ENCODE measurements around the gene EPHA3. TPM values are rescaled to one million over a fixed set of nuclear protein-coding genes. Genes with fewer than 3 reads are reported as not detected.

EPHA3 gene
- total and polyA plus RNA-seq, 2 of the 4 experiments (the other 2 are of a cell fraction): 0.10 to 0.18 TPM

DNA sequence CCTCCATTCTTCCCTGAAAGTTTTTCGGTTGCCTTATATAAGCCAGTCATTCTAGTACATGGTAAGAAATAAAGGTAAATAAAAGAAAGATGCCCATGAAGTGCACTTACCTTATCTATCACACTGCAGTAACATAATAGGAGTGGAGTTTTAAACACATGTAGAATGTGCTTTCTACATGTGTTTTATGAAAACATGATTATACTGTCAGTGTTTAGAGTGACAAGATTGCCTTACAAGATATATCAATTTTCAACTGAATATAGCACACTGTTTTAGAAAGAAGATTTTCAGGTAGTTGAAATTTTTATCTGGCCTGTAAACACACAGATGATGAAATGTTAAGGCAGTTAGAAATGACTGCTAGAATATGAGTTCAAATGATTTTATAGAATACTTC lies 219.6 kb downstream of the EPHA3 start:
- H2BK120ac ChIP-seq (ENCODE audit: low read depth, low read length): no peak overlapping the region
- no peak overlapping the region for H3K4ac ChIP-seq (ENCODE audit: low read depth, low read length)
- no peak overlapping the region for H3K14ac ChIP-seq (replicated peaks; ENCODE audit: low read depth, low read length)
- no peak overlapping the region for H3K4me2 ChIP-seq (ENCODE audit: low read depth, low read length)
- H3K27ac ChIP-seq (ENCODE audit: insufficient read depth, low read length): no peak overlapping the region
- no peak overlapping the region for H4K8ac ChIP-seq (ENCODE audit: low read depth in 2 of 2, low read length in 2 of 2)
- no peak overlapping the region for H2BK5ac ChIP-seq (ENCODE audit: low read depth, low read length, poor library complexity, severe bottlenecking)
- in situ Hi-C loops (cut with MboI; ENCODE audit: low sequenced_read_pairs): no loop called here
- no peaks in the 10 kb centered on the region for H3K9me1 ChIP-seq (ENCODE audit: insufficient read depth, low read length)
- H3K9me3 ChIP-seq (ENCODE audit: control insufficient read depth, insufficient read depth, low read length): no peaks in the 10 kb centered on the region
- H3K4me3 ChIP-seq (ENCODE audit: insufficient read depth, low read depth, low read length): no peak overlapping the region
- H3K9ac ChIP-seq (ENCODE audit: low read depth, low read length): no peak overlapping the region
- intact Hi-C loops (cut with micrococcal nuclease): no loop called here
- H3K23ac ChIP-seq (ENCODE audit: low read depth, low read length): no peak overlapping the region
- no peak overlapping the region for H4K5ac ChIP-seq (ENCODE audit: low read depth, low read length)
- no peaks in the 10 kb centered on the region for H4K20me1 ChIP-seq (ENCODE audit: insufficient read depth, low read length)
- POLR2A ChIA-PET (ENCODE audit: unreplicated experiment): no interaction called here
- no peaks in the 10 kb centered on the region for H3K27me3 ChIP-seq (ENCODE audit: control insufficient read depth, insufficient read depth, low read length)
- TF ChIP-seq MXI1 (IDR thresholded peaks at IDR 0.05; ENCODE audit: borderline replicate concordance, low read depth, low read length): no peak
- TF ChIP-seq RCOR1 (IDR thresholded peaks at IDR 0.05; ENCODE audit: insufficient replicate concordance, low read length): no peak
- TF ChIP-seq MAFK (IDR thresholded peaks at IDR 0.05; ENCODE audit: low read depth, low read length): no peak
- no peak for TF ChIP-seq RAD21 (IDR thresholded peaks at IDR 0.05; ENCODE audit: low read length)
- TF ChIP-seq NFE2L2 (IDR thresholded peaks at IDR 0.05; ENCODE audit: low read depth, low read length): no peak
- no peak for TF ChIP-seq POLR2A (IDR thresholded peaks at IDR 0.05; ENCODE audit: low read depth, low read length)
- TF ChIP-seq CEBPB (IDR thresholded peaks at IDR 0.05; ENCODE audit: low read depth, low read length): no peak
- TF ChIP-seq FOS (IDR thresholded peaks at IDR 0.05; ENCODE audit: low read depth, low read length): no peak
- TF ChIP-seq MAZ (IDR thresholded peaks at IDR 0.05; ENCODE audit: borderline replicate concordance, low read depth, low read length): no peak
- no peak for TF ChIP-seq CHD1 (IDR thresholded peaks at IDR 0.05; ENCODE audit: low read depth, low read length)
- no peak for TF ChIP-seq BHLHE40 (IDR thresholded peaks at IDR 0.05; ENCODE audit: low read depth, low read length)
- dilution Hi-C loops (cut with HindIII; ENCODE audit: low sequenced_read_pairs, unreplicated experiment): no loop called here
- H3K36me3 ChIP-seq (ENCODE audit: control insufficient read depth, insufficient read depth, low read length): no peaks in the 10 kb centered on the region
- DNase-seq: no peak
- ATAC-seq (ENCODE audit: low read depth): no peak
- H2AK9ac ChIP-seq (replicated peaks; ENCODE audit: low read depth, low read length, poor library complexity): no peak overlapping the region
- no peak overlapping the region for H3K56ac ChIP-seq (ENCODE audit: extremely low read depth, insufficient read depth, low read length)
- no peak overlapping the region for H3K18ac ChIP-seq (ENCODE audit: low read depth, low read length)
- H2BK20ac ChIP-seq (ENCODE audit: low read depth, low read length): no peak overlapping the region
- no peak overlapping the region for H4K91ac ChIP-seq (ENCODE audit: insufficient read depth, low read depth, low read length)
- no peak overlapping the region for H2AFZ ChIP-seq (replicated peaks; ENCODE audit: low read length, poor library complexity)
- CTCF ChIA-PET: no interaction called here
- no peaks in the 10 kb centered on the region for H3K4me1 ChIP-seq (ENCODE audit: control insufficient read depth, insufficient read depth, low read length)
- WGBS, 2 experiments (ENCODE audit: extremely low coverage in 2 of 2, insufficient read length in 1 of 2): no CpG with 5 or more reads among the region's 1 CpG
- no peak overlapping the region for H2BK15ac ChIP-seq (ENCODE audit: low read depth, low read length)
- no peak overlapping the region for H2AK5ac ChIP-seq (ENCODE audit: low read depth, low read length)
- H3K79me1 ChIP-seq (ENCODE audit: low read depth in 1 of 2, low read length in 2 of 2): no peaks in the 10 kb centered on the region
- BruUV-seq (replicated peaks): no TSS peak
